ACHN (cell line): ENCODE measurements around the gene SLC5A5.
A peak's percentile ranks its signal among the peaks of the same experiment; 100 is the strongest.

Experiments
- DNase-seq: peaks from one replicate; pipeline ENCODE4 v3.0.0-alpha.2; 2015
- in situ Hi-C: cut with HindIII; loops from 2 replicates; pipeline ENCODE4 v1.10.0; 2017; ENCODE audit warnings: low sequenced_read_pairs, low pct_ligation_motif_present, low pct_unique_long_range_greater_than_20kb

SLC5A5 gene

DNA sequence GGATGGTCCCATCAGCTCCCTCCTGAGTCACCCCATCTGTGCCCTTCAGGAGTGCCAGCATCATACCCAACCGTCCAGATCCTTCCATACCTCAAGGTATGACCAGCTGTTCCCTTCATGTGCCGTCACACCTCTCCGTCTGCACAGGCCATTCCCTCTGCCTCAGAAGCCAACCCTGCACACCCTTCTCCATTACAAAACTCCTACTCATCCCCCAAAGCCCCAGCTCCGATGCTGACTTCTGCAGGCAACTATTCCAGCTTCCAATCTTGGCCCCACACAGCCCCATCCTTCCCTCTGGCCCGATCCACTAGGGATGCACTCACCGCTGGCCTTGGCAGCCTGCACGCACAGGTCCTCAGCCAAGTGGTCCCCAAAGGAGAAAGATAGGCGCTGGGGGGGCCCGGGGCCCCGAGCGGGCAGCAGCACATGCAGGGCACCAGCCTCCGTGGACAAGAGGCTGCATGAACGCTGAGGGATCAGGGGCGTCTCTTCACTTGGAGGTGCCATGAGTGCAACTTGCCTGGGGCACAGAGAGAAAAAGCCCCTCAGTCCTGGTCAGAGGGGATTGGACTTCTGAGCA, 27.7 kb upstream of the SLC5A5 start:
- DNase-seq, result no peak
- in situ Hi-C loops, result no loop called here

DNA sequence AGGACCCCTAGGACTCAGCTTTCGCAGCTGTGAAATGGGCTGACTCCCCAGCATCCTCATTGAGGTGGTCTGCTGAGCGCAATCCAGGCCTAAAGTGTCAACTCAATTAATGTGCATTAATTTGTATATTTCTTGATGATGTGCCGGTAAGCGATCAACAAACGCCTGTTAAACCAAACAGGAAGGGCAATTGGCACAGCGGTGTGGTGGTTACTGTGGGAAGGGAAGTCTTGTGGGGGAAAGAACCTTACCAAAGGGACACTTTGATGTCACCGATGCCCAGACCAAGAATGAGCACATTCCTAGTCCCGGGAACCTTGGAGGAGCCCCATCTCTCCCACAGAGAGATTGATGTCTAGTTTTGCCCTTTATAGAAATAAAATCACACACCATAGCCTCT, 25.6 kb upstream of the SLC5A5 start:
- in situ Hi-C loops, result no loop called here
- no peak for DNase-seq

DNA sequence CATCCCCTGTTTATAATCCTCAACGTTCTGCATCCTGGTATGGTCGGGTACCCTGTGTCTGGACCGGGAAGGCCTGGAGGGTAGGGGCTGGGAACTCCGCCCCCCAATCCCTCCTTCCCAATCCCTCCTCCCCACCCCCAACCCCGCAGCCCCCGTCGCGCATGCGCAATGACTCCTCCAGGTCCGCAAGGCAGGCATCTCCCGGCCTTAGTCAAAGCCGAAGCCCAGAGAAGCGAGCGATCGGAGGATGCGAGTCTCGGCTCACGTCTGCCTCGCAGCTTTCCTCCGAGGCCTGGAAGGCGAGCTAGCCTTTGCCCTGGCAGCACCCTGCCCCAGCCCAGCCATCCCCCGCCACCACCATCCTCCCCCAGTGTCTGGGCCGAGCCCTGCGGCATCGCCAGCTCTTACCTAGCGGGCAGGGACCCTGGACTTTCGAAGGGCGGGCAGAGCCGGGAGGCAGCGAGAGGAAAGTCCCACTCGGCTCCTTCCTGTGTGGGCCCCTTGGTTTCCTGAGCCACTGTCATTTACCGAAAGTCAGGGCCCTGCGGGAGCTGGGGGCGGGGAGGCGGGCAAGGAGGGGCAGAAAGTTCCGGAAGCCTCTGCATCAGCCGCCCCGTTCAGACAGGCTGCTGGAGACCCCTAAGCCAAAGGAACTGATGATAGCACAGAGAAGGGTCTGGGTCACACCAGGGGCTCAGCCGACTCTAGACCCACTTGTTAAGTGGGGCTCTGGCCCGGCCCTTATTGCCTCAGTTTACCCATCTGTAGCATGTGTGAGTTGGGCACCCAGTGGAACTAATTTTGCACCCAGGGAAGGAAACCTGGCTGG, 24.0 kb upstream of the SLC5A5 start, which contains the start of gene JAK3:
JAK3 (minus strand) TSS at position 445 of the 829 bp plus-strand sequence. CDS start 3,565 bp downstream, outside the sequence.
- in situ Hi-C loops, result no loop called here

DNA sequence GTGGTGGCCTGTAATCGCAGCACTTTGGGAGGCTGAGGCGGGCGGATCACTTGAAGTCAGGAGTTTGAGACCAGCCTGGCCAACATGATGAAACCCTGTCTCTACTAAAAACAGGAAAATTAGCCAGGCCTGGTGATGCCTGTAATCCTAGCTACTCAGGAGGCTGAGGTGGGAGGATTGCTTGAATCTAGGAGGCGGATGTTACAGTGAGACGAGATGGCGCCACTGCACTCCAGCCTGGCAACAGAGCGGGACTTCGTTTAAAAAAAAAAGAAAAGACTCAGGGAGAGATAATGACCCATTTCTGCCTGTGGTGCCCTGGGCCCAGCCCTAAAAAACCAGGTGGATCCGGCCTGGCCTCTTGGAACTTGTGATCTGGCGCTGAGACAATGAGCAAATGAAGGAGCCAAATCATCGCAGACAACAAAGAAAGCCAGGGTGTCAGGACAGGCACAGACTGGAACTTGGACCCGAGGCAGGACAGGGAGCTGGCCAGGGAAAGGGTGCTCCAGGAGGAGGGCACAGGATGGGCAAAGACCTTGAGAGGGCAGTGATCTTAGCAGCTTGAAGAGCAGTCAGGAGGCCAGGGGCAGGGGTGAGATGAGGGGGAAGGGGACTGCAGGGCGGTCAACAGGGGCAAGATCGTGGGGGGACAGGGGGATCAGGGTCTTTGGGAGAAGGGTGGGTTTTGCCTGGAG, 23.0 kb upstream of the SLC5A5 start:
- DNase-seq, result no peak
- in situ Hi-C loops, result no loop called here

More for the DNA sequence above, 24.0 kb upstream of the SLC5A5 start, which contains the start of gene JAK3:
- DNase-seq, result no peak

DNA sequence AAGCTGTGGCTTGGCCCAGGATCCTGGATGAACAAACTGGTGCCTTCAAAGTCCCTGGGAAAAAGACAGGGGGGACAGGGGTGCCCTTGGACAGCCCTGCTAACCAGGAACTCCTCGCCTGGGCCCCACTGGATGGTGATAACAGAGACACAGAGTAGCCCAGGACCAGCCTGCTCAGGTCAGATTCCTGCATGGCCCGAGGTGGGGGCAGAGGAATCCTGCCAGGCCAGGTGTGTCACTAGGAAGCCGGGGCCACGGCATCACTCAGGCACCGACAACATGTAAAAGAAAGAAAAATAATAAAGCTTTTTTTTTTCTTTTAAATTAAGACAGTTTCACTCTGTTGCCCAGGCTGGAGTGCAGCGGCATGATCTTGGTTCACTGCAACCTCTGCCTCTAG, 17.7 kb upstream of the SLC5A5 start:
- in situ Hi-C loops, result no loop called here
- DNase-seq, result no peak

DNA sequence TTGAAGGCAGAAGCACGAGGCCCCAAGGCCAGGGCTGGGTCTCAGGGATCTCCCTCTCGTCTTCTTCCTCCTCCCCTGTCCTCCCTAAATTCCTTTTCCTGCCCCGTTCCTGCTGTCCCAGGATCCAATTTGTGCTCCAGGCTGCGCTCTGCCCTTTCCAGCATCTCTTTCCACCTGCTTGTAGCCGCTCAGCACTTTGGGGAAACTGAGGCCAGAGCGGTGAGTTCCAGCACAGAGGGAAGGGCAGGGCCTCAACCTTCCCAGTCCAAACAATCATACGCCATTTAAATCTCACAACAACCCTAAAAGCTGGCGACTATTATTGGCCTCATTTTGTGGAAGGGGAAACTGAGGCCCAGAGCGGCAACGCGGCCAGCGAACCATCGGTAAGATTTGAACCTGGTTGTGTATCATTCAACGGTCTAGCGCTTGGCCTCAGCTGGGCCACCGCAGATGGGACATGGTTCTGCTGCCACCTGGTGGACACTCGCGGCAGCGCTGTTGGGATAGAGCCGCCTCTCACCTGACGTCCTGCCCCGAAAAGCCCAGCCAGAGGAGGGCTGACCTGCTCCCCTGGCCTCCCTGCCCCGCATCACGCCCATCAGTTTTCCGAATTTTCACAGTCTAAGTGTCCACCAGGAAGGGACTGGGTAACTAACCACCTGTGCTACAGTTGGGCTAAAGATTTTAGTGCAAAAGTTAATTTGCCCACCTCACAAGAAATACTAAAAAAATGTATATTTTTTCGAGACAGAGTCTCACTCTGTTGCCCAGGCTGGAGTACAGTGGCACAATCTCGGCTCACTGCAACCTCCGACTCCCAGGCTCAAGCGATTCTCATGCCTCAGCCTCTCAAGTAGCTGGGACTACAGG, 16.2 kb upstream of the SLC5A5 start:
- in situ Hi-C loops, result no loop called here

DNA sequence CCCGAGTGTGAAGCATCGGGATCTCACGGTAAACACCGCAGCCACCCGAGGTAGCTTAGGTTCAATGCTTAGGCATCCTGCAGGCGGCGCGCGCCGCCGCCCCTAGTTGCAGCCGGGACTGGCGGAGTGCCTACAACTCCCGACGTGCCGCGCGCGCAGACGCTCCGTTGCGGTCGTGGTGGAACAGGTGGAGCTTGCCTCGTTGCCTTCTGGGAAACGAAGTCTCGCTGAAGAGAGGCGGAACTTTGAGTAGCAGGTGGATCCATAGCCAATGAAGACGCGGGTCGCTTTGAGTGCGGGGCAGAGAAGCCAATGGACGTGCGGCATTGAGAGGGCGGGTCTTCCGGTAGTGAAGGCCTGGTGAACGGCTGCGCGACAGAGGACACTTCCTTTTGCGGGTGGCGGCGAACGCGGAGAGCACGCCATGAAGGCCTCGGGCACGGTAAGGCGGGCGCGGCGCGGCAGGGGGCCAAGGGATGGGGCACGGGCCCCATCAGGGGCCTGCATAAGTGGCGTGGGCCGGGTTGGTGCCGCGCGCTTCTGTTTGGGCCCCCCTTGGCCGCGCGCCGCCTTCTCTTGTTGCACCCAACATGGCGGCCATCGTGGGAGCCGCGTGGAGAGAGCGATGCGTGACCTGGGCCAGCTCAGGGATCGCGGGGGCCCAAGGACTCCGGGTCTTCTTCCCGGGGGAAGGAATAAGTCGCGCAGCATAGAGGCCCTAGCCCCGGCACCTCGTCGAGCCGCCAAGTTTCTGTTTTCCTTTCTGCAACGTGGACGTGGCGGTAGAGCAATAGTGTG, 12.0 kb upstream of the SLC5A5 start, which contains the start of gene RPL18A:
RPL18A (plus strand) TSS at position 378 of the 798 bp plus-strand sequence; CDS start at position 425, 47 bp downstream.
- in situ Hi-C loops, result no loop called here
- DNase-seq, result peak; percentile 99

More for the DNA sequence above, 16.2 kb upstream of the SLC5A5 start:
- DNase-seq, result peak; percentile 69

DNA sequence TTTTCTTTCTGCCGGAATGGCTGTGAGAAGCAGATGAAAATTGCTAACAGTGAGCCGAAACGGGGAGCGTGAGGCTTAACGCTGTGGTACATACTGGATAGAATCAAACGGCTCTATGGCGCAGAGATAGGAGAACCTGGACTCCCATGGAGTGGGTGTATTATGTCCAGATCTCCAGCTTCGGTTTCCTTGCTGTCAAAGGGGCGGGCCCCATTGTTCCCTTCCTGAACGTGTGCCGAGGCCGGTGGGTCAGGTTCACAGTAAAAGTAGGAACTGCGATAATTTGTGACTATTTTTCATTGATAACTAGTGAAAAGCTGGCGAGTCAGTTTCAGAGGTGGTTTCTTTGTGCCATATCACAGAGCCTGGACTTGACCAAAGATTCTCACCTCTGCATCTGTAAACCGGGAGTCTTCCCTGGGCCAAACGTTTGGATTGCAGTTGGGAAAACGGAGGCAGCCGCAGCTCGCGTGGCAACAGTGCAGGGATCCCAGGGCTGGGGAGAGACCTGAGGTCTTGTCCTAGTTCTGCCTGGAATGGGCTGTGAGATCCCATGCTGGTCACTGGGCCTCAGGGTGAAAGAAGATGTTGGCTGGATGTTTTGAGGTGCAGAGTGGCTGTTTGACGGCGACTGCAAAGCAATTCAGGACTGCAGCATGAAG, 11.3 kb upstream of the SLC5A5 start:
- no peak for DNase-seq
- in situ Hi-C loops, result no loop called here

DNA sequence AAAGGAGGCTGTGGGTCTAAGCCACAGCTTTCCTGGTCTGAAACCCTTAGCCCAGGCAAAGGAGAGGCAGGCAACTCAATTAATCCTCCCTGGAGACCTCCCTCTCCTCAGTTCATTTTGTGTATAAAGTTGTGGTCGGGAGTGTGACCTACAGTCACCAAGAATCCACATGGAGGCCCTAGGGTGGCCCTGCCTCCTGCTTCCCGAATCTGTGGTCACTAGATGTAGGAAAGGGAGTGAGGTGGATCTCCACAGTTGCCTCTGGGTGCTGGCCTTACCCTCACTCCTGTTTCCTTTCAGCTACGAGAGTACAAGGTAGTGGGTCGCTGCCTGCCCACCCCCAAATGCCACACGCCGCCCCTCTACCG, 10.8 kb upstream of the SLC5A5 start:
- no peak for DNase-seq
- in situ Hi-C loops, result no loop called here

DNA sequence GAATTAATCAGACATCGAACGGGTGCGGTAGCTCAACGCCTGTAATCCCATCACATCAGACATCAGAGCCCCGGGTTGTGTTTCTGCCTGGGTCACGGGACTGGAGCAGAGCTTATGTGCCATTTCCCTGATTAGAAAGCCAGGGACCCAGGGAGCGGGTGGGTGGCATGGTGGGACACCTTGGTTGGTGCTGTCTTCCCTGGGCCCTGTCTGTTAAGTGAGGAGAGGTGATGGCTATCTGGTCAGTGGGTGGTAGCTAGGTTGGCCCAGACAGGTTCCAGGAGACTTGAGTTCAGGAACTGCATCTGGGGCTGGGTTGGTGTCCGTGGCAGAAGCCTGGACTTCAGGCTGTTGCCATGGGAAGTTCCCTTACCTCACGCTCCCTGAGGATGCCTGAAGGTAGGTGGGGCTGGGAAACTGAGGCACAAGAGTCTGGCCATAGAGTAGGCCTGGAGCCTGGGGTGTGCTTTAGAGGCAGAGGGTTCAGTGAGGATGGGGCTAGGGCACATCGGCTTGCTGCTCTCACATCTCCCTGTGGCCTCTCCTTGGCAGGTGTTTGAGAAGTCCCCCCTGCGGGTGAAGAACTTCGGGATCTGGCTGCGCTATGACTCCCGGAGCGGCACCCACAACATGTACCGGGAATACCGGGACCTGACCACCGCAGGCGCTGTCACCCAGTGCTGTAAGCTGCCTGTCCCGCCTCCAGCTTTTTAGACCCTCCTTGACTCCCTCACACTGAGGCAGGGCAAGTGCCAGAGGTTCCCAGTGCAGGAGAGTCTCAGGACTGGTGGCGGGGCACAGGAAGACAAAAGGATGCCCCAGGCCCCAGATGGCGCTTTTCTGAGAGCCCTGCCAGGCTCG, 10.0 kb upstream of the SLC5A5 start:
- in situ Hi-C loops, result no loop called here
- DNase-seq, result no peak

DNA sequence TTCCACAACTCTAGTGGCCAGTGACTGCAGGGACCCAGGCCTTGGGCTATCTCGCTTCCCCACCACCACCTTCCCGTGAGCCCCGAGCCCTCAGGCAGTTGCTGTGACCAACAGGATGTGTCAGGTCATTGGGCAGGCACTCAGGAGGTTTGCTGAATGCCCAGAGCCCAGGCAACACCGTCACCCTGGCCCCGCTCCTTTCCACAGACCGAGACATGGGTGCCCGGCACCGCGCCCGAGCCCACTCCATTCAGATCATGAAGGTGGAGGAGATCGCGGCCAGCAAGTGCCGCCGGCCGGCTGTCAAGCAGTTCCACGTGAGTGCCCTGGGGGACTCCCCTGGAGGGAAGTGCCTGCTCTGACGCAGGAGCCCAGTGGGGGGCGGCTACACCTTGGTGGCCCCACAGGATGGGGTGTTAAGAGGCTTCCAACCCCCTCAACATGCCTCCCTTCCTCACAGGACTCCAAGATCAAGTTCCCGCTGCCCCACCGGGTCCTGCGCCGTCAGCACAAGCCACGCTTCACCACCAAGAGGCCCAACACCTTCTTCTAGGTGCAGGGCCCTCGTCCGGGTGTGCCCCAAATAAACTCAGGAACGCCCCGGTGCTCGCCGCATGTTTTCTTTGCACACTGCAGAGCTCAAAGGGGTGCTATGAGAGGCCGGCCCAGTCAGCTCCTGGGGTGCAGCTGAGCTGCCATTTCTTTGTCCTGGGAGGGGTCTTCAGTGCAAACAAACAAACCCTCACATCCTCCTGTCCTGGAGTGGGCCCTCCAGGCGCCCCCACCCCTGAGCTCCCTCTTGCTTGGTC, 8.8 kb upstream of the SLC5A5 start:
- in situ Hi-C loops, result no loop called here

DNA sequence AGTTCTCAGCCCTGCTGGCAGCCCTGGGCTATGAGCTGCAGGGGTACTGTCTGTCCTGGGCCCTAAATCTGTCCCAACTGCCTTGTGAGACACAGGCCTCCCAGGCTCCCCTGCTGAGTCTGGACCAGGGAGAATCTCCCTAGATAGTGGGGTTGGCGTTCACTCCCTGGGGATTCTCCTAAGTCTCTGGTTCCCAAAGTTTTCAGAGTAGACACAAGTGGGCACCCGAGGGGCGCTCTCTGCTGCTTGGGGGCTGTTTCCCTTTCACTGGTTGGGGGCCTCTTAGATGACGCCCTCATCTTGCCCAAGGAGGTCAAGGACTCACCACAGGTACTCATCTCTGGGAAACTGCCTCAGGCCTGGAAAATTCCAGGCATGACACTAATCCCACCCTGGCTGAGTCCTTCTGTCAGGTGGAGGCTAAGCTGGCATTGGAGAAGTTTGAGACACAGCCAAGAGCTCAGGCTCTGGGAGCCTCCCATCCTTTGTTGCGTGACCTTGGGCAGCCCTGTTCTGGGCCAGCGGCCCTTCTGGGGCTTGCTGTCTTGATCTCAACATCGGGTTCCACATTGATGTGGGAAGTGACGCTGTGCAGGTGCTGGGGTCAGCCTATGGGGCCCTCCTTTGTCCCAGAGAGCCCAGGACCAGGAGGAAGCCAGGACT, 8.1 kb upstream of the SLC5A5 start:
- no peak for DNase-seq
- in situ Hi-C loops, result no loop called here

More for the DNA sequence above, 8.8 kb upstream of the SLC5A5 start:
- DNase-seq, result no peak

DNA sequence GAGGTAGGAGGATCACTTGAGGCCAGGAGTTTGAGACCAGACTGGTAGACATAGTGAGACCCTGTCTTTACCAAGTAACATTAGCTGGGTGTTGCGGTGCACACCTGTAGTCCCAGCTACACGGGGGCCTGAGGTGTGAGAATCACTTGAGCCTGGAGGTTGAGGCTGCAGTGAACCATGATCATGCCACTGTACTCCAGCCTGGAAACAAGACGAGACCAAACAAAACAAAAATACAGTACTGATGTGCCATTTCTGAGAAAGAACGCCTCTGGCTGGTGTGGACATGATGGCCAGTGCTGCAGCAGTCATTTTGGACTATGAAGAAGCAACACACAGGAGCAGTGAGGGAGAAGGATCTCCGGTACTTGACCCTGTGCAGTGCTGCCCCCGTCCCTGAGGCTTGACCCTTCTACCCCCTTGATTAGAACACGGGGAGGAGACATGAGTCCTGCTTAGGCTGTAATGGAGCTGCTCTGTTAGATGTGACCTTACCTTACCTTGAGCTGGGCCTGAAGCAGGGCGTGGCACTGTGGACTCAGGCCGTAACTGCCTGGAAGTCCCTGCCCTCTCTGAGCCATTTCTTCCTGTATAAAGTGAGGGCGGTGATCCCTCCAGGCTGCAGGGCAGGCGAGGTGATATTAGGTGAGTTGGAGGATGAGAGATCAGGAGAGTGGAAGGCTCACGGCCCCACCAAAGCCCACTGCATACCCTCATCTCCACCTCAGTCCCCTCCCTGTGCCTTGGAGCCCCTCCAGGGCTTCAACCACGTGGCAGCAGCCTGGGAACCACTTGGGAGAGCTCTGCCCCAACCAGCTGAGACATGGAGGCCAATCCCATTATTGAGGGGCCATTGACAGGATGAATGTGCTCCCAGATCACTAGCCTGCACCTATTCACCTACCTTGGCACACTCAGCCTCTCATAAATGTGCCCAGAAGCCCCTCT, 6.1 kb upstream of the SLC5A5 start:
- DNase-seq, result no peak
- in situ Hi-C loops, result no loop called here

DNA sequence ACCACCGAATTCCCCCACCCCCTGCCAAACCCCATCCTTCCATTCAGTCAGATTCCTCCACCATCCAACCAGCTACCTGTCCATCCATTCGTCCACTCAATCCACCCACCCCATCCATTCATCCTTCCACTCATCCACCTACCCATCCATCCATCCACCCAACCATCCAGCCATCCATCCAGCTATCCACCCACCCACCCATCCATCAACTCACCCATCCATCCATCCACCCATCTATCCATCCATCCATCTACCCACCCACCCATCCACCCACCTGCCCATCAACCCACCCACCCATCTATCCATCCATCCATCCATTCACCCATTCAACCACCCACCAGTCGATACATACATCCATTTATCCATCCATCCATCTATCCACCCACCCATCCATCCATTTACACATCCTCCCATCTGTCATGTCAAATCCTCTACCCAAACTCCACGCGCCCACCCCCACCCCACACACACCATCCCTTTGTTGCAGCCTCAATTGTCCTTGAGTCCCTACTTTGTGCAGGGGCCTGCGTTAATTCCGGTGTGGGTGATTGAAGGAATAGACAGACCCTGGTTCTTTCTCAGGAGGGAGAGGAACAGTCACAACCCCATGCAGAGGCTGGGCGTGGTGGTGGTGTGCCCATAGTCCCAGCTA, 5.3 kb upstream of the SLC5A5 start:
- no peak for DNase-seq
- in situ Hi-C loops, result no loop called here
